22Rv1 (cell line): Measurements from ENCODE around the gene KCNT2.

Experiments used
- CTCF ChIP-seq: fragments of 450-650 bp; IDR thresholded peaks from 2 replicates; pipeline ENCODE4 v1.5.1; 2017; ENCODE audit warnings: mild to moderate bottlenecking
- ZFX ChIP-seq: fragments of 450-650 bp; IDR thresholded peaks from 2 replicates; pipeline ENCODE4 v1.6.1; 2017; ENCODE audit warnings: antibody characterized with exemption, borderline replicate concordance

GRCh38 chr1:196590959-196591358, 17.3 kb downstream of the KCNT2 start:
- no peak for TF ChIP-seq CTCF
- no peak for TF ChIP-seq ZFX
